ENCODE data around the gene NPTXR. TPM values are rescaled to one million over a fixed set of nuclear protein-coding genes. Genes with fewer than 3 reads are reported as not detected.

NPTXR gene
- total RNA-seq (2022; extraction: Qiagen RNA extraction): 7.9 to 10.8 TPM (median 9.8 TPM) in 5 replicates

GRCh38 chr22:38843657-38844314 is at the start of gene NPTXR:
NPTXR (minus strand) TSS chr22:38844028.

GRCh38 chr22:38872172-38872830 is 28.5 kb upstream of the NPTXR start, which contains the start of gene CBX6:
CBX6 (minus strand) TSS chr22:38872216; CDS start chr22:38872190, 26 bp downstream.

DNA sequence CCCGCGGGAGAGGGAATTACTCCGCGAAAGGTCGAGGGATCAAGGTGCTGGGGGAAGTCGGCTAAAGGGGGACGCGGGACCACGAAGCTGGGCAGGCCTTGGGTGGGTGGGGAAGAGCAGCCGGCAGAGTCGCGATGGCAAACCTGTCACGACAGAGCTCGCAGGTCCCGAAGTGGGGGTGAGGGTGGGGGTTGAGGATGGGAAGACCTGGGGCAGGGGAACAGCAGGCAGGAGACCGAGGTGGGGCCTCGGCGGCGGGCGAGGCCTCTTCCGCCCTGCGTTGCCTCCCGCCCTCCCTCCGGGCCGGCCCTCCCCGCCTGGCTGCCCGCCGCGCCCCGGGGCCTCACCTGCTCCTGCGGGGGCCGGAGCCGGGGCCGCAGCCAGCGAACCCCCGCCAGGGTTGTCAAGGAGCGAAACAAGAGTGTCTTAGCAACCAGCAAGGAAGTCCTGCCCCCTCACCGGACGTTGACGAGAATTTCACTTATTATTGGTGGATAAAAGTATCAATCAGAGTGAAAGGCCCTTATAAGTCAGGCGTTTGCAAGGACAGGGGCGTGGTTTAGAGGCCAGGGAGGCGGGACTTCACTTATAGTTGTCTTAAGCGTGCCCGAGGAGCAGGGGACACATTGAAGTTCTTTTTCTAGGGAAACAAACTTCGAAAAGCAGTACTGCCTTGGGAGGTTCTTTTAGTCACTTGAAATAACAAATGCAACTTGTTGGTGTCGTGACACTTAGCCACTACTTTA is 49.9 kb downstream of the NPTXR start, which contains the start of gene DNAL4:
Gene DNAL4 (minus strand): TSS at position 423 of the 746 bp plus-strand sequence. CDS start 11,412 bp downstream, outside the sequence.

Other genes with a start within 250 kb of the NPTXR start
- 0.63 to 1.0 TPM (median 0.97 TPM) in 5 replicates for gene FAM227A, start 187.6 kb downstream of the NPTXR start, total RNA-seq (2022; extraction: Qiagen RNA extraction)
- 15.7 to 17.1 TPM (median 16.0 TPM) in 5 replicates for gene CBY1, start 187.4 kb downstream of the NPTXR start, total RNA-seq (2022; extraction: Qiagen RNA extraction)
- 58.5 to 85.4 TPM (median 73.3 TPM) in 5 replicates for gene TOMM22, start 162.1 kb downstream of the NPTXR start, total RNA-seq (2022; extraction: Qiagen RNA extraction)
- gene JOSD1, start 143.1 kb downstream of the NPTXR start, total RNA-seq (2022; extraction: Qiagen RNA extraction): 25.4 to 34.4 TPM (median 28.8 TPM) in 5 replicates
- 6.9 to 9.8 TPM (median 8.7 TPM) in 5 replicates for gene GTPBP1, start 138.1 kb downstream of the NPTXR start, total RNA-seq (2022; extraction: Qiagen RNA extraction)
- 31.7 to 39.1 TPM (median 37.0 TPM) in 5 replicates for gene SUN2, start 88.0 kb downstream of the NPTXR start, total RNA-seq (2022; extraction: Qiagen RNA extraction)
- 9.2 to 11.1 TPM (median 10.0 TPM) in 5 replicates for gene DNAL4, start 49.9 kb downstream of the NPTXR start, total RNA-seq (2022; extraction: Qiagen RNA extraction)
- gene CBX6, start 28.2 kb upstream of the NPTXR start, total RNA-seq (2022; extraction: Qiagen RNA extraction): 25.8 to 31.4 TPM (median 27.8 TPM) in 5 replicates
- gene APOBEC3A, start 113.6 kb upstream of the NPTXR start, total RNA-seq (2022; extraction: Qiagen RNA extraction): not detected in 5 replicates
- 25.2 to 30.3 TPM (median 28.0 TPM) in 5 replicates for gene APOBEC3B, start 138.3 kb upstream of the NPTXR start, total RNA-seq (2022; extraction: Qiagen RNA extraction)
- 25.6 to 27.4 TPM (median 26.1 TPM) in 5 replicates for gene APOBEC3C, start 170.2 kb upstream of the NPTXR start, total RNA-seq (2022; extraction: Qiagen RNA extraction)
- 0.13 to 0.34 TPM (median 0.14 TPM) in 5 replicates for gene APOBEC3D, start 177.1 kb upstream of the NPTXR start, total RNA-seq (2022; extraction: Qiagen RNA extraction)
- 1.8 to 2.6 TPM (median 1.9 TPM) in 5 replicates for gene APOBEC3F, start 196.8 kb upstream of the NPTXR start, total RNA-seq (2022; extraction: Qiagen RNA extraction)
- gene APOBEC3G, start 233.2 kb upstream of the NPTXR start, total RNA-seq (2022; extraction: Qiagen RNA extraction): 0.13 TPM in 1 of 5 replicates, not detected in the others